Panc1 (cell line): ENCODE measurements around the gene SEMA3G.

Experiments used
- REST ChIP-seq, 2 experiments: IDR thresholded peaks; 2 replicates each; pipeline ENCODE4 v1.6.1; 2011 to 2012; ENCODE audit warnings: low read depth in 2 of 2, control low read depth in 1 of 2, low read length in 1 of 2, mild to moderate bottlenecking in 1 of 2, moderate library complexity in 1 of 2; ENCODE audit not compliant: insufficient read depth in 1 of 2
- TF ChIP-seq, protein P1 (sequence below): fragments of 450-650 bp; IDR thresholded peaks from 2 replicates; pipeline ENCODE4 v1.5.1; 2017; ENCODE audit warnings: mild to moderate bottlenecking

DNA sequence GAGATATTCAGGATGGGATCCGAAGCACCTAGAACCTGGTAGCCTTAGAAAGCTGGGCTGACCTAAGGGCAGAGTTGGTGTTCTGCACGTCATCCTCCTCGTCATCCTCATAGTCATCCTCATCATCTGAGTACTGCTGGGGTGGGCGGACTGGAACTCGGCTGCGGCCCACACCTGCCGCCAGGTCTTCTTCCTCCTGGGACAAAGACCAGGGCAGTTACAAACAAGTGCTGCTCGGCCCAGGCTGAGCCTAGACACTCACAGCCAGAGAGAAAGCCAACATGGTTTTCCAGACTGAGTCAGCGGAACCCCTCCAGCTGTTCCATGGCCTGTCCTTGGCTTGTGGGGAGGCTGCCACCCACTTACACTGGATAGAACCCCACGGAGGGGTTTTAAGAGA, 40.5 kb downstream of the SEMA3G start:
- TF ChIP-seq, protein P1, sequence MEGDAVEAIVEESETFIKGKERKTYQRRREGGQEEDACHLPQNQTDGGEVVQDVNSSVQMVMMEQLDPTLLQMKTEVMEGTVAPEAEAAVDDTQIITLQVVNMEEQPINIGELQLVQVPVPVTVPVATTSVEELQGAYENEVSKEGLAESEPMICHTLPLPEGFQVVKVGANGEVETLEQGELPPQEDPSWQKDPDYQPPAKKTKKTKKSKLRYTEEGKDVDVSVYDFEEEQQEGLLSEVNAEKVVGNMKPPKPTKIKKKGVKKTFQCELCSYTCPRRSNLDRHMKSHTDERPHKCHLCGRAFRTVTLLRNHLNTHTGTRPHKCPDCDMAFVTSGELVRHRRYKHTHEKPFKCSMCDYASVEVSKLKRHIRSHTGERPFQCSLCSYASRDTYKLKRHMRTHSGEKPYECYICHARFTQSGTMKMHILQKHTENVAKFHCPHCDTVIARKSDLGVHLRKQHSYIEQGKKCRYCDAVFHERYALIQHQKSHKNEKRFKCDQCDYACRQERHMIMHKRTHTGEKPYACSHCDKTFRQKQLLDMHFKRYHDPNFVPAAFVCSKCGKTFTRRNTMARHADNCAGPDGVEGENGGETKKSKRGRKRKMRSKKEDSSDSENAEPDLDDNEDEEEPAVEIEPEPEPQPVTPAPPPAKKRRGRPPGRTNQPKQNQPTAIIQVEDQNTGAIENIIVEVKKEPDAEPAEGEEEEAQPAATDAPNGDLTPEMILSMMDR: no peak
- no peak for TF ChIP-seq REST (IDR thresholded peaks at IDR 0.05; ENCODE audit: insufficient read depth in 1 of 2, low read depth in 2 of 2, low read length in 1 of 2)
